ENCODE results near the gene MAPK8IP3.
A peak's percentile ranks its signal among the peaks of the same experiment; 100 is the strongest.

The MAPK8IP3 gene

GRCh38 chr16:1772908-1773702, 67.1 kb downstream of the MAPK8IP3 start, which contains the start of gene MRPS34:
MRPS34 (minus strand) TSS chr16:1773134; CDS start chr16:1773119, 15 bp downstream.
- Mint-ChIP-seq H3K27me3 (no peaks in the 10 kb centered on the region), H3K4me1 (ENCODE audit: low read depth) (peaks cover 20% of the 10 kb centered on the region), H3K4me3 (peak within 1 kb of the TSS; percentile 96), H3K27ac (peak within 1 kb of the TSS; percentile 99), H3K36me3 (ENCODE audit: low read depth) (peaks cover 58% of the 10 kb centered on the region), H3K9me3 (no peaks in the 10 kb centered on the region)
- DNase-seq: peak; percentile 88

- Mint-ChIP-seq H3K36me3 (ENCODE audit: low read depth) (peaks cover 54% of the 10 kb centered on the region), H3K4me3 (peak overlapping the region; percentile 96), H3K27me3 (no peaks in the 10 kb centered on the region), H3K9me3 (no peaks in the 10 kb centered on the region), H3K4me1 (ENCODE audit: low read depth) (peaks cover 20% of the 10 kb centered on the region), H3K27ac (peak overlapping the region; percentile 89)
- no peak for DNase-seq
Observed at GRCh38 chr16:1773703-1774447, 67.9 kb downstream of the MAPK8IP3 start.

GRCh38 chr16:1774448-1774780, 68.4 kb downstream of the MAPK8IP3 start:
- Mint-ChIP-seq H3K4me1 (ENCODE audit: low read depth) (peaks cover 20% of the 10 kb centered on the region), H3K27ac (no peak overlapping the region), H3K9me3 (no peaks in the 10 kb centered on the region), H3K27me3 (no peaks in the 10 kb centered on the region), H3K36me3 (ENCODE audit: low read depth) (peaks cover 54% of the 10 kb centered on the region), H3K4me3 (peak overlapping the region; percentile 96)
- DNase-seq: no peak

GRCh38 chr16:1775006-1775845, 69.2 kb downstream of the MAPK8IP3 start:
- Mint-ChIP-seq H3K27me3 (no peaks in the 10 kb centered on the region), H3K9me3 (no peaks in the 10 kb centered on the region), H3K36me3 (ENCODE audit: low read depth) (peaks cover 50% of the 10 kb centered on the region), H3K4me1 (ENCODE audit: low read depth) (peaks cover 15% of the 10 kb centered on the region), H3K4me3 (peak overlapping the region; percentile 96), H3K27ac (no peak overlapping the region)
- DNase-seq: no peak

- Mint-ChIP-seq H3K36me3 (ENCODE audit: low read depth) (peaks cover 49% of the 10 kb centered on the region), H3K4me3 (no peak overlapping the region), H3K27me3 (no peaks in the 10 kb centered on the region), H3K27ac (peak overlapping the region; percentile 71), H3K9me3 (no peaks in the 10 kb centered on the region), H3K4me1 (ENCODE audit: low read depth) (peaks cover 13% of the 10 kb centered on the region)
- DNase-seq: no peak
Observed at GRCh38 chr16:1775846-1776671, 70.1 kb downstream of the MAPK8IP3 start.

- Mint-ChIP-seq H3K9me3 (no peaks in the 10 kb centered on the region), H3K27ac (peak overlapping the region; percentile 71), H3K36me3 (ENCODE audit: low read depth) (peaks cover 53% of the 10 kb centered on the region), H3K4me3 (no peak overlapping the region), H3K4me1 (ENCODE audit: low read depth) (peaks cover 18% of the 10 kb centered on the region), H3K27me3 (no peaks in the 10 kb centered on the region)
- DNase-seq: no peak
Observed at GRCh38 chr16:1776672-1776955, 70.6 kb downstream of the MAPK8IP3 start.

GRCh38 chr16:1776991-1777374, 71.0 kb downstream of the MAPK8IP3 start:
- Mint-ChIP-seq H3K4me3 (no peak overlapping the region), H3K4me1 (ENCODE audit: low read depth) (peaks cover 21% of the 10 kb centered on the region), H3K9me3 (no peaks in the 10 kb centered on the region), H3K36me3 (ENCODE audit: low read depth) (peaks cover 52% of the 10 kb centered on the region), H3K27me3 (no peaks in the 10 kb centered on the region), H3K27ac (peak overlapping the region; percentile 71)
- DNase-seq: no peak

- H3K36me3 Mint-ChIP-seq (ENCODE audit: low read depth): peaks cover 46% of the 10 kb centered on the region
- no peak overlapping the region for H3K4me3 Mint-ChIP-seq
- no peak for DNase-seq
- no peaks in the 10 kb centered on the region for H3K27me3 Mint-ChIP-seq
- H3K9me3 Mint-ChIP-seq: no peaks in the 10 kb centered on the region
- peak overlapping the region; percentile 11 for H3K27ac Mint-ChIP-seq
- H3K4me1 Mint-ChIP-seq (ENCODE audit: low read depth): peaks cover 21% of the 10 kb centered on the region
Observed at GRCh38 chr16:1777375-1778199, 71.6 kb downstream of the MAPK8IP3 start.

GRCh38 chr16:1778200-1779179, 72.5 kb downstream of the MAPK8IP3 start:
- H3K4me1 Mint-ChIP-seq (ENCODE audit: low read depth): peaks cover 25% of the 10 kb centered on the region
- no peak for DNase-seq
- peak overlapping the region; percentile 85 for H3K27ac Mint-ChIP-seq
- no peaks in the 10 kb centered on the region for H3K27me3 Mint-ChIP-seq
- no peaks in the 10 kb centered on the region for H3K9me3 Mint-ChIP-seq
- peaks cover 49% of the 10 kb centered on the region for H3K36me3 Mint-ChIP-seq (ENCODE audit: low read depth)
- no peak overlapping the region for H3K4me3 Mint-ChIP-seq

GRCh38 chr16:1779234-1779701, 73.3 kb downstream of the MAPK8IP3 start:
- Mint-ChIP-seq H3K4me3 (no peak overlapping the region), H3K9me3 (no peaks in the 10 kb centered on the region), H3K27me3 (no peaks in the 10 kb centered on the region), H3K36me3 (ENCODE audit: low read depth) (peaks cover 50% of the 10 kb centered on the region), H3K4me1 (ENCODE audit: low read depth) (peaks cover 27% of the 10 kb centered on the region), H3K27ac (peak overlapping the region; percentile 85)
- no peak for DNase-seq

- peaks cover 22% of the 10 kb centered on the region for H3K4me1 Mint-ChIP-seq (ENCODE audit: low read depth)
- no peaks in the 10 kb centered on the region for H3K27me3 Mint-ChIP-seq
- peaks cover 50% of the 10 kb centered on the region for H3K36me3 Mint-ChIP-seq (ENCODE audit: low read depth)
- no peaks in the 10 kb centered on the region for H3K9me3 Mint-ChIP-seq
- peak overlapping the region; percentile 18 for H3K4me3 Mint-ChIP-seq
- H3K27ac Mint-ChIP-seq: no peak overlapping the region
- no peak for DNase-seq
Observed at GRCh38 chr16:1779741-1780676, 74.0 kb downstream of the MAPK8IP3 start.

Data from activated T-cell treated with anti-CD3 and anti-CD28 coated beads, Interleukin-2, amount 50 U/mL, for 24 hours (primary cell).